KOPT-K1 (cell line): ENCODE measurements around the gene TBC1D32.
"Not testable (repeated sequence)": the region's sequence is repeated elsewhere in the genome, so short reads cannot be mapped to it uniquely, and the experiment has no call there.

Source experiments
- H3K27ac ChIP-seq: fragments of 200-600 bp; sonication (generic); 2 replicates; pipeline ENCODE4 v1.5.1; 2016; ENCODE audit warnings: antibody characterized with exemption, mild to moderate bottlenecking, low read depth, low read length; ENCODE audit not compliant: poor library complexity, severe bottlenecking
- H3K36me3 ChIP-seq: fragments of 200-600 bp; sonication (generic); 2 replicates; pipeline ENCODE4 v1.5.1; 2017; ENCODE audit warnings: antibody characterized with exemption, mild to moderate bottlenecking, low read length, moderate library complexity; ENCODE audit not compliant: insufficient read depth
- H3K9me3 ChIP-seq: fragments of 200-600 bp; sonication (generic); 2 replicates; pipeline ENCODE4 v1.5.1; 2017; ENCODE audit warnings: antibody characterized with exemption, low read length, mild to moderate bottlenecking; ENCODE audit not compliant: insufficient read depth, poor library complexity, severe bottlenecking

Gene TBC1D32

GRCh38 chr6:121157906-121158305, 176.4 kb downstream of the TBC1D32 start:
- Histone ChIP-seq H3K27ac (no peak overlapping the region), H3K9me3 (peaks cover 32% of the 10 kb centered on the region), H3K36me3 (peaks cover 29% of the 10 kb centered on the region)

GRCh38 chr6:121143476-121143875, 190.8 kb downstream of the TBC1D32 start:
- peaks cover 11% of the 10 kb centered on the region for H3K9me3 ChIP-seq
- no peaks in the 10 kb centered on the region for H3K36me3 ChIP-seq
- no peak overlapping the region for H3K27ac ChIP-seq

DNA sequence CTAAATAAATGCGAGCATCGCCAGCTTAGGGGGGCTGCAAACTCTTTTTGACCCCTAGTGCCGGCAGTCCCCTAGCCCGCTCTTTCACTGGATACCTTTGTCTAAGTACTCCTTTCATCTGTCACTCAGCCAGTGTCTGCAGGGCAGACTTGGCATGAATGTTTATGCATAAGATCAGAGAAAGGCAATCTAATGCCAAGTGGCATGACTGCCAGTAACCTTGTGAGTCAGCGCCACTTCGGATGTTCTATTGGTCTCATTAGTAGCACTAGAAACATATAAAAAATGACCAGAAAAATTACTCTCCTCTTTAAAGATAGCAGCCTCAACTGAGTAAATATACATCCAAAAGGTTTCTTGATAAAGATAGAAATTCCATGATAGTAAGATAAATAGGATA, 192.2 kb downstream of the TBC1D32 start:
- Histone ChIP-seq H3K36me3 (no peaks in the 10 kb centered on the region), H3K9me3 (peaks cover 11% of the 10 kb centered on the region), H3K27ac (no peak overlapping the region)

DNA sequence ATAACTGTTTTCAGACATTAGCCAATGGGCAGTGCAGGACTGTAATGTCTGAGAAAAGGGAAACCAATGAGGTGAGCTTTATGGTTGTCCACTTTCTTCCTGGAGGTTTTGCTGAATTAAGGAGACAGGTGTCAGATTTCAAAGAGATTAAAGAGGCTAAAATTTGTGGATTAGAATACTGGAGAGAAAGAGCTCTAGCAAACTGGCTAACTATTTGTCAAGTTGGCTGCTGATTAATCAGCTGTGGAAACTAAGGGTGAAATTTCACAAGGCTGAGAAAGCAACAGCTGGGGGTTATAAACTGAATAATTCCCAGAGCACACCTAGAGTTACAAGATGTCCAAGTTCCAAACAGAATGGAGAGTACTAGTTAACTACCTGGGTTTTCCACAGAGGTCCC, 198.9 kb downstream of the TBC1D32 start:
- Histone ChIP-seq H3K27ac (no peak overlapping the region), H3K36me3 (no peaks in the 10 kb centered on the region), H3K9me3 (no peaks in the 10 kb centered on the region)

GRCh38 chr6:121134922-121135321, 199.4 kb downstream of the TBC1D32 start:
- H3K9me3 ChIP-seq: no peaks in the 10 kb centered on the region
- no peak overlapping the region for H3K27ac ChIP-seq
- H3K36me3 ChIP-seq: no peaks in the 10 kb centered on the region

- Histone ChIP-seq H3K36me3 (peaks cover 22% of the 10 kb centered on the region), H3K27ac (no peak overlapping the region), H3K9me3 (peaks cover 19% of the 10 kb centered on the region)
Observed at GRCh38 chr6:121124600-121124999, 209.7 kb downstream of the TBC1D32 start.

GRCh38 chr6:121112356-121112755, 221.9 kb downstream of the TBC1D32 start:
- Histone ChIP-seq H3K36me3 (no peaks in the 10 kb centered on the region), H3K9me3 (no peaks in the 10 kb centered on the region), H3K27ac (no peak overlapping the region)

DNA sequence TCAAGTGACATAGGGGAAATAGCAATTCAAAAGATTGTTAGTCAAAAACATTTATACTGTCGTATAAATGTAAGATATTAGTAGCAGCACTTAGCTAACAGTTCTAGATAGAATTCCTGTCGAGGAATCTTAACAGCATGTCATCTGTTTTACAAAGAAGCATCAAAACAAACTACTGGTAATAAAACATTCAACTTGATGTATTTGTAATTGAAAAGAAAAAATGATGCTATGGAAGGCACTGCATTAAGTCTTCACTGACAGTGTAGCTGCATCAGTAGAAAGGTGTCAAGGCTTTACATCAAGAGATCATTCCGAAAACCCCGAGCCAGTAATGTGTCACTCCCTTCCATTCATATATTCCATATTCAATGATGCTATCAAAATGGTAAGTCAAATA, 223.5 kb downstream of the TBC1D32 start:
- Histone ChIP-seq H3K27ac (no peak overlapping the region), H3K36me3 (no peaks in the 10 kb centered on the region), H3K9me3 (no peaks in the 10 kb centered on the region)

- Histone ChIP-seq H3K36me3 (no peaks in the 10 kb centered on the region), H3K9me3 (no peaks in the 10 kb centered on the region), H3K27ac (no peak overlapping the region)
Observed at GRCh38 chr6:121106962-121107361, 227.3 kb downstream of the TBC1D32 start.

DNA sequence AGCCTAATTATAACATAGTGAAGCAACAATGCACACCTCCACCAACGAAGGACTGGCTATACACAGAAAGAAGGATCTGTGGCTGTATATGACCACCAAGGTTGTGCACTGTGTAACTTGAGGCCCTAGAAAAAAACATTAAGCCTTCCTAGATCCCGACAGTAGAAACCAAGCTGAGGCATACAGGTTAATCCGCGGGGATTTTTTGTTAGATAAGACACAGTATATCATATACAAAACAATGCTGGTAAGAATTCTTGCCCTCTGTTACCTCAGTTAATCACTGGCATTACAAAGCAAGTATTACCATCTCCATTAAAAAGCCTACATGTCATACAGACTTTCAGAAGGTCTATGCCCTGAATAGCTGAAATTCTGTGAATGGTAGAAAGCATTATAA, 228.8 kb downstream of the TBC1D32 start:
- Histone ChIP-seq H3K36me3 (no peaks in the 10 kb centered on the region), H3K9me3 (no peaks in the 10 kb centered on the region), H3K27ac (no peak overlapping the region)

GRCh38 chr6:121093928-121094327, 240.4 kb downstream of the TBC1D32 start:
- Histone ChIP-seq H3K9me3 (no peaks in the 10 kb centered on the region), H3K27ac (no peak overlapping the region), H3K36me3 (no peaks in the 10 kb centered on the region)

GRCh38 chr6:121090492-121090891, 243.8 kb downstream of the TBC1D32 start:
- Histone ChIP-seq H3K36me3 (no peaks in the 10 kb centered on the region), H3K27ac (no peak overlapping the region), H3K9me3 (no peaks in the 10 kb centered on the region)

DNA sequence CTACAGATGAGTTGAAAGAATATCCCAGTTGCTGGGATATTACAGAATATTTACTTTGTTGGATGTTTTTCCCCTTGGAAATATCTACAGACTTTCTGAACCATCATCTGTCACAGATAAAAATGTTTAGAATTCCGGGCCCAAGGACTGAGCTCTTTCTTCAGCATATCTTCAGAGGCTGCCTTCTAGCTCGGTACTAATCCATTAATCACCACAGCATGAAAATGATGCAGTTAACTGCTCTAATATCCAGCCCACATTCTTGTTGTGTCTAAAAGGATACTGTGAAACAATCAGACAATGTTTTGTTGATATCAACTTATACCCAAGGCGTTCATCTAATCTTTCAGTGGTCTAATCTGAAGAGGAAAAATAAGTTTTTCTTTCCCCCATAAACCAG, 247.4 kb downstream of the TBC1D32 start:
- H3K9me3 ChIP-seq: no peaks in the 10 kb centered on the region
- H3K27ac ChIP-seq: no peak overlapping the region
- H3K36me3 ChIP-seq: no peaks in the 10 kb centered on the region

DNA sequence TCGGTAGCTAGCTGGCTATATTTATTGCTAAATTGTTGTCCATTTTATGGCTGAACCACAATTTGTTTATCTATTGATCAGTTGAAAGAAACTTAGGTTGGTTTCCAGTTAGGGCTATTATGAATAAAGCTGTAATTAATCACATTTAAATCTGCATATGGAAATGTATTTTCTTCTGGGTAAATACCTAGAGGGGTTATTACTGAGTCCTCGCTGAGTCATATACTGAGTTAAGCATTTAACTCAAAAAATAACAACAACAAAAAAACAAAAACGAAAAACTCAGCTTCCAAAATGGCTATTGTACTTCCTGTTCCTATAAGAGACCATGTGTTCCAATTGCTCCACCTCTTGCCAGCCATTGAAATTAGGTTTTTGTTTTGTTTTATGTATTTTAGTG, 258.2 kb downstream of the TBC1D32 start:
- Histone ChIP-seq H3K27ac (no peak overlapping the region), H3K9me3 (no peaks in the 10 kb centered on the region), H3K36me3 (no peaks in the 10 kb centered on the region)

DNA sequence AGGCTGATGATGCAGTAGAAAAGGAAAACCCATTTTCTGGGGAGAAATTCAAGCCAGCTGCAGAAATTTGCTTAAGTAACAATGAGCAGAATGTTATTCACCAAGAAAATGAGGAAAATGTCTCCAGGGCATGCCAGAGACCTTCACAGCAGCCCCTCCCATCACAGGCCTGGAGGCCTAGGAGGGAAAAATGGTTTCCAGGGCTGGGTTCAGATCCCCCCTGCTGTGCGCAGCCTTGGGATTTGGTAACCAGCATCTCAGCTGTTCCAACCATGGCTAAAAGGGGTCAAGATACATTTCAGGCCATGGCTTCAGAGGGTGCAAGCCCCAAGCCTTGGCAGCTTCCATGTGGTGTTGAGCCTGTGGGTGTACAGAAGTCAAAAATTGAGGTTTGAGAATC, 265.5 kb downstream of the TBC1D32 start:
- not testable (repeated sequence) for H3K27ac ChIP-seq, H3K36me3 ChIP-seq
- peaks cover 29% of the 10 kb centered on the region for H3K9me3 ChIP-seq

- no peak overlapping the region for H3K27ac ChIP-seq
- no peaks in the 10 kb centered on the region for H3K36me3 ChIP-seq
- H3K9me3 ChIP-seq: peaks cover 41% of the 10 kb centered on the region
Observed at GRCh38 chr6:121067381-121067780, 266.9 kb downstream of the TBC1D32 start.

- no peaks in the 10 kb centered on the region for H3K36me3 ChIP-seq
- H3K27ac ChIP-seq: no peak overlapping the region
- H3K9me3 ChIP-seq: peaks cover 32% of the 10 kb centered on the region
Observed at GRCh38 chr6:121064345-121064744, 269.9 kb downstream of the TBC1D32 start.
